HepG2 (cell line): ENCODE results near the gene HSPB2. TPM values are rescaled to one million over a fixed set of nuclear protein-coding genes. Genes with fewer than 3 reads are reported as not detected.
A peak's percentile ranks its signal among the peaks of the same experiment; 100 is the strongest.

Experiments used
- FOSL1 ChIP-seq: sonication (generic); formaldehyde crosslinking; IDR thresholded peaks from 2 replicates; pipeline ENCODE4 v1.9.0; 2021; ENCODE audit warnings: missing genetic modification reagents, borderline replicate concordance
- GLMP ChIP-seq: sonication (generic); formaldehyde crosslinking; IDR thresholded peaks from 2 replicates; pipeline ENCODE4 v1.9.0; 2021; ENCODE audit warnings: missing genetic modification reagents, mild to moderate bottlenecking, borderline replicate concordance
- HMG20A ChIP-seq: IDR thresholded peaks from 2 replicates; pipeline ENCODE4 v1.6.1; 2016; ENCODE audit warnings: borderline replicate concordance
- KIAA2018 ChIP-seq: sonication (generic); formaldehyde crosslinking; IDR thresholded peaks from 2 replicates; pipeline ENCODE4 v1.5.0; 2020; ENCODE audit warnings: mild to moderate bottlenecking, missing genetic modification reagents, borderline replicate concordance
- MATR3 ChIP-seq: sonication (generic); formaldehyde crosslinking; IDR thresholded peaks from 2 replicates; pipeline ENCODE4 v1.4.0; 2020; ENCODE audit warnings: missing genetic modification reagents
- PHF5A ChIP-seq: IDR thresholded peaks from one replicate; pipeline ENCODE4 v1.6.1; 2018; ENCODE audit warnings: low read depth, missing genetic modification reagents; ENCODE audit not compliant: unreplicated experiment
- POLR2AphosphoS5 ChIP-seq: IDR thresholded peaks from 2 replicates; pipeline ENCODE4 v1.6.1; 2012; ENCODE audit warnings: low read depth, low read length
- SMAD9 ChIP-seq: sonication (generic); formaldehyde crosslinking; IDR thresholded peaks from 2 replicates; pipeline ENCODE4 v1.5.1; 2020; ENCODE audit warnings: mild to moderate bottlenecking, missing genetic modification reagents
- TCF12 ChIP-seq, 2 experiments: fragments of 450-650 bp in 1 of 2; sonication (generic) in 1 of 2; formaldehyde crosslinking in 1 of 2; IDR thresholded peaks; 2 replicates each; pipeline versions ENCODE4 v1.6.1 to v1.8.0; 2017 to 2022; ENCODE audit warnings: antibody characterized with exemption in 1 of 2, mild to moderate bottlenecking in 1 of 2, missing genetic modification reagents in 1 of 2, moderate library complexity in 1 of 2
- ZBTB37 ChIP-seq: sonication (generic); formaldehyde crosslinking; IDR thresholded peaks from 2 replicates; pipeline ENCODE4 v1.4.0; 2020; ENCODE audit warnings: mild to moderate bottlenecking, missing genetic modification reagents
- ZNF205 ChIP-seq: IDR thresholded peaks from 2 replicates; pipeline ENCODE4 v1.6.1; 2018; ENCODE audit warnings: missing biosample characterization, missing genetic modification reagents
- ZNF335 ChIP-seq: sonication (generic); formaldehyde crosslinking; IDR thresholded peaks from 2 replicates; pipeline ENCODE4 v1.4.0; 2020; ENCODE audit warnings: missing genetic modification reagents
- ZNF513 ChIP-seq: sonication (generic); formaldehyde crosslinking; conservative IDR thresholded peaks from 2 replicates; pipeline ENCODE4 v1.5.0; 2020; ENCODE audit warnings: missing genetic modification reagents
- ZNF576 ChIP-seq: sonication (generic); formaldehyde crosslinking; IDR thresholded peaks from 2 replicates; pipeline ENCODE4 v1.4.0; 2020; ENCODE audit warnings: mild to moderate bottlenecking, missing genetic modification reagents
- polyA plus RNA-seq, 8 experiments: library from polyadenylated mRNA; depleted of rRNA in 3 of 8; stranded (reverse) in 7 of 8; unstranded in 1 of 8; fragments of >200 nt; fragmentation: Illumina TruSeq in 4 of 8; extraction: Trizol in 4 of 8; gene quantifications; 2 replicates each; pipeline versions ENCODE4 v1.2.1 to v1.2.3, GENCODE V29; 2011 to 2016; ENCODE audit warnings: low read depth in 4 of 8, missing spikeins in 1 of 8, mixed read lengths in 1 of 8; ENCODE audit not compliant: insufficient read depth in 1 of 8
- total RNA-seq, 5 experiments: library from RNA; depleted of rRNA; stranded (reverse); fragments of >200 nt; fragmentation: Illumina TruSeq; extraction: Trizol; gene quantifications; 2 replicates each; pipeline ENCODE4 v1.2.3, GENCODE V29; 2016; ENCODE audit warnings: low read depth in 1 of 5

The HSPB2 gene
- total and polyA plus RNA-seq, 2 of the 13 experiments (the other 11 are each of a cell fraction or from before 2014, with no cell fraction given), result 0.04 TPM; not detected in 1

GRCh38 chr11:111926505-111927391 lies 14.2 kb downstream of the HSPB2 start (continued):
- TF ChIP-seq KIAA2018 (CRISPR knock-in tag) (no peak), PHF5A (CRISPR knock-in tag) (no peak), MATR3 (CRISPR knock-in tag) (no peak), SMAD9 (CRISPR knock-in tag) (peak; percentile 87; the same call in 1 of the 2 replicates), ZNF205 (CRISPR knock-in tag) (0 out of 2 replicates have a peak, but pooled peaks have one; percentile 53), TCF12 (IDR thresholded peaks at IDR 0.05) (no peak), TCF12 (CRISPR knock-in tag; IDR thresholded peaks at IDR 0.05) (no peak), ZNF335 (CRISPR knock-in tag) (no peak; the same call in 1 of the 2 replicates), HMG20A (no peak), ZNF576 (CRISPR knock-in tag) (no peak), FOSL1 (CRISPR knock-in tag) (peak; percentile 20; the same call in 1 of the 2 replicates), POLR2AphosphoS5 (peak; percentile 86), GLMP (CRISPR knock-in tag) (no peak), ZNF513 (CRISPR knock-in tag) (no peak), ZBTB37 (no peak)
